ENCODE results near the gene CDKL5.

Gene CDKL5

DNA sequence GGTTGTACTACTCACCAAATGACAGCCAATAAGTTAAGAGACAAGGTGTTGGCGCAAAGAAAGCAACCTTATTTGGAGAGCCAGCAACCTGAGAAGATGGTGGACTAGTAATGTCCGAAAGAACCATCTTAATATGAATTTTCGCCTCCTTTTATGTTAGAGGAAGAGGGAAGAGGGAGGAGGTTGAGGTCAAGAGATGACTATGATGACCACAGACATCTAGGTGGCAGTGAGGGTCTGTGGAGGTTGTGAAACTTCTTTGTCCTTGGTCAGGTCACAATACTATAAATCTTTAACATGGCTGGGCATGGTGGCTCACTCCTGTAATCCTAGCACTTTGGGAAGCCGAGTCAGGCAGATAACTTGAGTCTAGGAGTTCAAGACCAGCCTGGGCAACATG lies 15.4 kb downstream of the CDKL5 start:
- Mint-ChIP-seq H3K36me3 (ENCODE audit: low read depth) (no peaks in the 10 kb centered on the region), H3K4me3 (no peak overlapping the region), H3K27me3 (ENCODE audit: low read depth) (no peaks in the 10 kb centered on the region), H3K9me3 (no peaks in the 10 kb centered on the region), H3K27ac (no peak overlapping the region), H3K4me1 (no peaks in the 10 kb centered on the region)
- TF ChIP-seq, protein P1, sequence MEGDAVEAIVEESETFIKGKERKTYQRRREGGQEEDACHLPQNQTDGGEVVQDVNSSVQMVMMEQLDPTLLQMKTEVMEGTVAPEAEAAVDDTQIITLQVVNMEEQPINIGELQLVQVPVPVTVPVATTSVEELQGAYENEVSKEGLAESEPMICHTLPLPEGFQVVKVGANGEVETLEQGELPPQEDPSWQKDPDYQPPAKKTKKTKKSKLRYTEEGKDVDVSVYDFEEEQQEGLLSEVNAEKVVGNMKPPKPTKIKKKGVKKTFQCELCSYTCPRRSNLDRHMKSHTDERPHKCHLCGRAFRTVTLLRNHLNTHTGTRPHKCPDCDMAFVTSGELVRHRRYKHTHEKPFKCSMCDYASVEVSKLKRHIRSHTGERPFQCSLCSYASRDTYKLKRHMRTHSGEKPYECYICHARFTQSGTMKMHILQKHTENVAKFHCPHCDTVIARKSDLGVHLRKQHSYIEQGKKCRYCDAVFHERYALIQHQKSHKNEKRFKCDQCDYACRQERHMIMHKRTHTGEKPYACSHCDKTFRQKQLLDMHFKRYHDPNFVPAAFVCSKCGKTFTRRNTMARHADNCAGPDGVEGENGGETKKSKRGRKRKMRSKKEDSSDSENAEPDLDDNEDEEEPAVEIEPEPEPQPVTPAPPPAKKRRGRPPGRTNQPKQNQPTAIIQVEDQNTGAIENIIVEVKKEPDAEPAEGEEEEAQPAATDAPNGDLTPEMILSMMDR (IDR thresholded peaks at IDR 0.05; ENCODE audit: unreplicated experiment in 3 of 3) = no peak

GRCh38 chrX:18441780-18442367 lies 16.5 kb downstream of the CDKL5 start:
- no peak overlapping the region for H3K4me3 Mint-ChIP-seq
- H3K27me3 Mint-ChIP-seq (ENCODE audit: low read depth) = no peaks in the 10 kb centered on the region
- H3K27ac Mint-ChIP-seq = no peak overlapping the region
- no peaks in the 10 kb centered on the region for H3K9me3 Mint-ChIP-seq
- H3K36me3 Mint-ChIP-seq (ENCODE audit: low read depth) = no peaks in the 10 kb centered on the region
- TF ChIP-seq, protein P1 (IDR thresholded peaks at IDR 0.05; ENCODE audit: unreplicated experiment in 3 of 3) = no peak
- H3K4me1 Mint-ChIP-seq = no peaks in the 10 kb centered on the region

DNA sequence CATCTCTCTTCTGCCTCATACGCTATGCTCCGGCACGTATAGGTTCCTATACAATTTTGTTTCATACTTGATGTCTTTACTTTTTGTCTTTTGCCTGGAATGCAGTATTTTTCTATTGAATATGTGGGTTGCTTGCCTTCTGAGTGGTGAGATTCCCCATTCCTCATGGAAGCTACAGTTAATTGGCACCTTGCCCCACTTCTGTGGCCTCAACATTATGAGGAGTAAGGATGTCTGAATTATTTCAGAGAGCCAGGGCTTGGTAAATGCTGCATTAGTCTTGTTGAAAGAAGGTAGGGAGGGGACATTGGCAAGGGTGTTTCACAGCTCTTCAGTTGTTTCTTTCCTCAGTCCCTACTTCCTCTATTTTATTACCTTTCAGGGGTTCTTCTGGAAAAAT lies 23.0 kb downstream of the CDKL5 start:
- no peaks in the 10 kb centered on the region for H3K36me3 Mint-ChIP-seq (ENCODE audit: low read depth)
- TF ChIP-seq, protein P1 (IDR thresholded peaks at IDR 0.05; ENCODE audit: unreplicated experiment in 3 of 3) = no peak
- no peaks in the 10 kb centered on the region for H3K9me3 Mint-ChIP-seq
- H3K4me1 Mint-ChIP-seq = no peaks in the 10 kb centered on the region
- H3K4me3 Mint-ChIP-seq = no peak overlapping the region
- no peaks in the 10 kb centered on the region for H3K27me3 Mint-ChIP-seq (ENCODE audit: low read depth)
- no peak overlapping the region for H3K27ac Mint-ChIP-seq

- Mint-ChIP-seq H3K4me1 (no peaks in the 10 kb centered on the region), H3K9me3 (no peaks in the 10 kb centered on the region), H3K36me3 (ENCODE audit: low read depth) (no peaks in the 10 kb centered on the region), H3K27ac (peak overlapping the region; percentile 47 to 71 (median 51)), H3K27me3 (ENCODE audit: low read depth) (no peaks in the 10 kb centered on the region), H3K4me3 (no peak overlapping the region)
- TF ChIP-seq, protein P1 (IDR thresholded peaks at IDR 0.05; ENCODE audit: unreplicated experiment in 3 of 3) = no peak
Observed at GRCh38 chrX:18449236-18449635, 23.8 kb downstream of the CDKL5 start.

DNA sequence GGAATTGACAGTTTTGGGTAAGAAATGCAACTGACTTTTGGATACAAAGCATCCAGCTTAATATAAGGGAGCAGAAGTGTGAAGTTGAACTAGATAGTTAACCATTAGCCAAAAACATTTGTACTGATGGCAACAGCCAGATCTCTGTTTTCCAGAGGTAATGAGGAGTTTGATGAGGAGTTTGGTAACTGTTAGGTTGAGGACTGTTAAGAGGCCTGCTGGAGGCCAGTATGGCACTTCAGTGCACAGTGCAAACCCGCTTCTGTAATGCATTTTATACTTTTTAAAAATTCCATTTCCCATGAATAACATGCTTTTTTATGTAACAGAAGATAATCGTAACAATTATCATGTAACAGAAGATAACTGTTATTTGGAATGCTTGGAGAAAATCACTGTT lies 30.0 kb downstream of the CDKL5 start:
- no peaks in the 10 kb centered on the region for H3K4me1 Mint-ChIP-seq
- TF ChIP-seq, protein P1 (IDR thresholded peaks at IDR 0.05; ENCODE audit: unreplicated experiment in 3 of 3) = no peak

DNA sequence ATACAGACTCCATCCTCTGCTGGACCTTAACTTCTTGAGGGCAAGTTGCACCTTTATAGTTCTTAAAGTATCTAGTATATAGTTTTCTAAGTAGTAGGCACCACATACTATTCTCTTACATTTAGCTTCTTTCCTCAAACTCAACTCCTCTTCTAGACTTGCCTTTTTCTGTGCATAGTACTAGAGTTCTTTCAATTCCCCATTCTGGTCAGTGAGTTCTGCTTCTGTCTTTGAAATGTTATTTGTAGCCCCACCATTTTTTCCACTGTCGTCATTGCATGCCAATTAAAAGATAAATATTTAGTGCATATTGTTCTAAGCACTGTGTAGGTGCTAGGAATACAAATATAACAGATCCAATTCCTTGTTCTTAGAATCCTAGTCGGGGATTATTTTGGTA lies 31.6 kb downstream of the CDKL5 start:
- H3K4me3 Mint-ChIP-seq = no peak overlapping the region
- peaks cover 3% of the 10 kb centered on the region for H3K9me3 Mint-ChIP-seq
- TF ChIP-seq, protein P1 (IDR thresholded peaks at IDR 0.05; ENCODE audit: unreplicated experiment in 3 of 3) = no peak
- no peaks in the 10 kb centered on the region for H3K27me3 Mint-ChIP-seq (ENCODE audit: low read depth)
- no peaks in the 10 kb centered on the region for H3K4me1 Mint-ChIP-seq
- no peak overlapping the region for H3K27ac Mint-ChIP-seq
- no peaks in the 10 kb centered on the region for H3K36me3 Mint-ChIP-seq (ENCODE audit: low read depth)

More for the DNA sequence above, 30.0 kb downstream of the CDKL5 start:
- Mint-ChIP-seq H3K27ac (no peak overlapping the region), H3K4me3 (no peak overlapping the region), H3K36me3 (ENCODE audit: low read depth) (no peaks in the 10 kb centered on the region), H3K27me3 (ENCODE audit: low read depth) (no peaks in the 10 kb centered on the region), H3K9me3 (no peaks in the 10 kb centered on the region)
